ENCODE measurements around the gene ARHGEF38.

The ARHGEF38 gene

GRCh38 chr4:105659190-105659589, 106.8 kb downstream of the ARHGEF38 start:
- no peak for DNase-seq (ENCODE audit: extremely low spot score)
- POLR2A ChIA-PET = no interaction called here
- CTCF ChIA-PET = interaction anchor here (0.9 to 2.2 kb wide), 12 partner anchors 8 to 186 kb away, joined by 3 to 13 read pairs (median 4); partner anchors contain the start of gene PPA2
- no peak for TF ChIP-seq CTCF (IDR thresholded peaks at IDR 0.05; ENCODE audit: control extremely low read depth, extremely low read depth, low read depth, missing control alignments)

GRCh38 chr4:105661028-105661427, 108.6 kb downstream of the ARHGEF38 start:
- ChIA-PET CTCF (interaction anchor here (0.9 to 2.2 kb wide), 3 partner anchors 10 to 187 kb away, joined by 4 to 11 read pairs (median 5); partner anchors contain the start of gene PPA2), POLR2A (no interaction called here)
- no peak for DNase-seq (ENCODE audit: extremely low spot score)
- no peak for TF ChIP-seq CTCF (IDR thresholded peaks at IDR 0.05; ENCODE audit: control extremely low read depth, extremely low read depth, low read depth, missing control alignments)

- no peak for DNase-seq (ENCODE audit: extremely low spot score)
- POLR2A ChIA-PET = no interaction called here
- no peak for TF ChIP-seq CTCF (IDR thresholded peaks at IDR 0.05; ENCODE audit: control extremely low read depth, extremely low read depth, low read depth, missing control alignments)
- CTCF ChIA-PET = no interaction called here
These were observed 110.7 kb downstream of the ARHGEF38 start for GRCh38 chr4:105662935-105663675.

GRCh38 chr4:105666693-105667092, 114.3 kb downstream of the ARHGEF38 start:
- DNase-seq (ENCODE audit: extremely low spot score) = peak; percentile 28
- ChIA-PET POLR2A (no interaction called here), CTCF (interaction anchor here (0.7 to 5.2 kb wide), 19 partner anchors 9 to 193 kb away, joined by 3 to 40 read pairs (median 3); partner anchors contain the start of gene PPA2)
- TF ChIP-seq CTCF (IDR thresholded peaks at IDR 0.05; ENCODE audit: control extremely low read depth, extremely low read depth, low read depth, missing control alignments) = peak; percentile 15

- DNase-seq (ENCODE audit: extremely low spot score) = no peak
- CTCF ChIA-PET = no interaction called here
- POLR2A ChIA-PET = no interaction called here
- no peak for TF ChIP-seq CTCF (IDR thresholded peaks at IDR 0.05; ENCODE audit: control extremely low read depth, extremely low read depth, low read depth, missing control alignments)
These were observed 118.3 kb downstream of the ARHGEF38 start for GRCh38 chr4:105670684-105671083.

- ChIA-PET POLR2A (no interaction called here), CTCF (interaction anchor here (1.2 kb wide), 1 partner anchor 151 kb away, joined by 3 read pairs; no protein-coding TSS in a partner anchor)
- no peak for TF ChIP-seq CTCF (IDR thresholded peaks at IDR 0.05; ENCODE audit: control extremely low read depth, extremely low read depth, low read depth, missing control alignments)
- no peak for DNase-seq (ENCODE audit: extremely low spot score)
These were observed 118.9 kb downstream of the ARHGEF38 start for GRCh38 chr4:105671301-105671700.

Data from GM10248 (cell line).